Measurements from ENCODE around the gene SNRPD1. TPM values are rescaled to one million over a fixed set of nuclear protein-coding genes. Genes with fewer than 3 reads are reported as not detected.

Gene SNRPD1
- total and polyA plus RNA-seq, 5 donors from 2014 or later: 31.4 to 109 (median 91.1) TPM

Other genes starting within 250 kb of the SNRPD1 start
- 37.1 TPM for gene ESCO1, start 11.6 kb upstream of the SNRPD1 start, total RNA-seq
- gene ESCO1, start 11.6 kb upstream of the SNRPD1 start, polyA plus RNA-seq: 1 to 10 TPM; 6.2 to 8.6 (median 7.4) TPM
- gene ABHD3, start 92.5 kb downstream of the SNRPD1 start, total RNA-seq: 57.1 TPM
- 10 to 100 TPM; 37.7 to 48.7 (median 44.7) TPM for gene ABHD3, start 92.5 kb downstream of the SNRPD1 start, polyA plus RNA-seq
- gene MIB1, start 128.5 kb downstream of the SNRPD1 start, total RNA-seq: 37.7 TPM
- 1 to 10 TPM; 7.3 to 9.9 (median 7.7) TPM for gene MIB1, start 128.5 kb downstream of the SNRPD1 start, polyA plus RNA-seq

Measured in CD4-positive, CD25-positive, alpha-beta regulatory T cell (primary cell).